Activated CD4-positive, alpha-beta T cell treated with anti-CD3 and anti-CD28 coated beads, Interleukin-2, amount 50 U/mL, for 24 hours (primary cell): ENCODE data around the gene PTPRG.

ENCODE experiments used
- DNase-seq, 2 donors: peaks; one replicate each; pipeline ENCODE4 v3.0.0-alpha.2; 2020; ENCODE audit warnings: low read depth in 1 of 2, low spot score in 1 of 2

PTPRG gene

DNA sequence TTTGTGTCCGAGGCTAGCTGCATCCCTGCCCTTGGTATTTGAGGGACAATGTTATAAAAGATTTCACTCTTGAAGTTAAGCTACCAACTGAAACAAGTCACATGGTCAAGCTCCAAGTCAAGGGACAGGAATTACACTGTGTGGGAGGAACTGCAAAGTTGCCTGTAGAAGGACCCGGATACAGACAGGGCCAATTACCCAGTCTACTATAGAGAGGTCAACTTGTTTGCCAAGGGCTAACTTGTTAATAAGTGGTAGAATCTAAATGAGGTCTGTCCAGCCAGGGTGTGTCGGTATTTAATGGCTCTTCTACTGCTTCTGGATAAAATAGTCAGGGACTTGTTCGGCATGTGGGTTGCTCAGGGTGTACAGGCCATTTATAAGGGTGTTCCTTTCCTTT, 55.7 kb downstream of the PTPRG start:
- no peak for DNase-seq

DNA sequence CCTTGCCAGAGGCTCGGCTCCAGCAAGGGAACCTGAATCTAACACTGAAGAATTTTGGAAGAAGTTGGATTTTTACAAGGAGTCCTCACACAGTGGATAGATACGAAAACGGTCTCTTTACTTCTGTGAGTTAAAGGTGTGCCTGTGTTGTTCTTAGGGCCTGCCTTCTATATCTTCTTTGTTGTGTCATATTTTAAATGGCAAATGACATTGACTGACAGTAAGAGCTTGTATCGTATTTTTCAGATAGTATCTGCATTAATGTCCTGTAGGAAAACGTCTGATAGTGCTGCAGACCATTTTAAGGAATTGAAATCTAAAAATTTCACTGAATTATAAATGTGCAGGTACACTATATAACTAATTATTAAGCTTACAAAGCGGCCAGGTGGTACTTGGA, 56.3 kb downstream of the PTPRG start:
- DNase-seq: no peak

DNA sequence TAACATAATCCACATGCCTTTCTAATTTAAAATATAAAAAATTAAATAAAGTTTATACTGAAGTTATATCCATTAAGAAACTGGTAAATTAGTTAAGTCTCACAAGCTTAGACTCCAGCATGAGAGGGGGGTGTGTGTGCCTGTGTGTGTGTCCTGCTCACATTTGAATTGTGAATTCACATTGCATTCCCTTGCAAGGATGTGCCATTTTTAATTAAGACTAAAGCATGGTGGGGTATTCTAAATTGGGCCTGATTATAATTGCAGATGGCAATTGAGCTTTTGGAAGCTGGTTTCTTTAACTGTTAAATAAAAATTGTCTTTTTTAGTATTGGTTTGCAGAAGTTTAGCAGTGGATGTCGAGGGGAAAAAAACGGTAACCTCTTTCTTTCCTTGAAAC, 56.9 kb downstream of the PTPRG start:
- no peak for DNase-seq

DNA sequence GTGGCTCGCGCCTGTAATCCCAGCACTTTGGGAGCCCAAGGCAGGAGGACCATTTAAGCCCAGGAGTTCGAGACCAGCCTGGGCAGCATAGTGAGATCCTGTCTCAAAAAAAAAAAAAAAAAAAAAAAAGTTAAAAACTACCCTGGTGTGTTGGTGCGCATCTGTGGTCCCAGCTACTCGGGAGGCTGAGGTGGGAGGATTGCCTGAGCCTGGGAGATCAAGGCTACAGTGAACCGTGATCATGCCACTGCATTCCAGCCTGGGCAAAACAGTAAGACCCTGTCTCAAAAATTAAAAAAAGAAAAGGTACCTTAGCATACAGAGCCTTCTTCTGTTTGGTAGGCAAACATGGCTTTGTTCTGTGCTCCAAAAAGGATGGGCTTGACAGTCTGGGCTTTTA, 57.5 kb downstream of the PTPRG start:
- DNase-seq: no peak

DNA sequence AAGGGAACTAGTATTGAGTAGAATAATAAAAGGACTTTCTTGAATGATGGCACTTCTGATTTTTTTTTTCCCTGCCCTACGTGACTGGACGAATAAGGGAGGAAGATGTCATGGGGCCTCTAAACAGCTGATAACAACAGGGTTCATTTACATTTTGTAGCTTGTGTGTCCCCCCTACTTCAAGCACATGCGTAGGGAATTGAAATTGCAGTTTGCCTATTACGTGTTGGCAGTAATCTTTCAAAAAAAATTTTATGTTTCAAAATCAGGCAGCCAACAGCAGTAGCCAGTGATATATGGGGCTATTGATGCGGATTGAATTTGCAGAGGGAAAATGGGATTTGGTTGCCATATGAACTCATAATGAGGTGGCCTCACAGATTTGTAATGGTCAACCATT, 58.7 kb downstream of the PTPRG start:
- DNase-seq: no peak

DNA sequence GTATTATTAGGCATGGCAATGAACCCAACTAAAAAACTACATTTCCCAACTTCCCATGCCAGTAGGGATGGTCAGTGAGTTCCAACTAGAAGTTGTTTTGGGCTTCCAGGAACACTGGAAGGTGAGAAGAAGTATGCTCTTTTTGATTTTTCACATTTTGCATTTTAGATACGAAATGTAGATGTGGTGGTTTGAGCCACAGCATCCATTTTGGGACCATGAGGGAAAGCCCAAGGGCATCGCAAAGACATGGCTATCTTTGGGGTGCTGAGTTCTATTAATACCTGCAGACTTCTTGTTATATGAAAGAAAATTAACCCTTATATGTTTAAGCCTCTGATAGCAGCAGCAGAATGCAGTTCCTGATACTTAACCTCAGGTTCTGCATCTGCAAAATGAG, 62.9 kb downstream of the PTPRG start:
- no peak for DNase-seq

DNA sequence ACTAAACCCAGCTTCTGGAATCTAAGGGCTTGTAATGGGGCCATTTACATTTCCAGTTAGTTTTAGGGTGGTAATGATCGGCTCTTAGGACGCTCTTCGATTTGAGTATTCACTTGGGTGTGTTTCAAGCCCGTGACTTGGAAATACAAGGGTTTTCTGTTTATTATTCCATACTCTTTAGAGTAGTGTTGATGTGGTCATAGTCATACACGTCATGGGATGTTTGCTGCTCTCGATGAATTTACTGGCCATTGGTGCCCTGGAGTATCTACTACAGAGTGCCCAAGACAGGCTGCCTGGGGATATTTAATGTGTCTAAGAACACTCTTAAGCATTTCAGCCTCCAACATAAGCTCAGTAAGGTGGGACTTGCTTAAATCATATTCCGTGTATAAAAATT, 64.1 kb downstream of the PTPRG start:
- no peak for DNase-seq

DNA sequence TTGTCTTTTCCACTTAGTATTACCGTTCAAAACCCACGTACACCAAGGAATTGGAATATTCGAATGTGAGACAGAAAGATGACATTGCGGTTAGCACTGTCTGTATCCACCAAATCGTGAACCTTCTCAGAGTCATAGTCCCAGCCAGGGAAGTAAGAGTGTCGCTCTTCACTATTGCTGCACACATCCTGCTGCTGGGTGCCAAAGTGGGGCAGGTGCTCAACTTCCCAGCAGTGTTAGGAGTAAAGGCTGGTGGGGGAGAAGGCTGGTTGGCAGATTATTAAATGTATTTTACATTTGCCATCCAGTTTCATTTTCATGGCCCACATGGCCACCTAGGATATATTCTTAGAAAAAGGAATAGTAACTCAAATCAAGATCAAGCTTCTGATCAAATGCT, 65.1 kb downstream of the PTPRG start:
- no peak for DNase-seq

DNA sequence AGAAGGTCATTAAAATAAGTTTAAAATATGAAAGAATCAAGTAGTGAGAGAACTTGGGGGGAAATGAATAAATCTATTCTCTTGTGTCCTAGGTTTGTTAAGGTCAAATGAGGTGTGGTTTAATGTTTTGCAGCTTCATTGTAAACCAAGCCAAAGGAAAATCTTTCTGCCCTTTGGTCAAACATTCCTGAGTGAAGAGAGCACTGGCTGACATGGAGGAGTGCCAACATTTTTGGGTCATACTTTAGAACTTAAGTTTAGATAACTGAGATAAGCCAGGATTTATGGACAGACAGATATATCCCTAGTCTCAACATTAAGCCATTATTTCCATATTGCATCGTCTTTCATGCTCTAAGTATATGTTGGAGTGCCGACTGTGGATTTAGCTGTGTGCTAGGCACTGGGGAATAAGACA, 66.4 kb downstream of the PTPRG start:
- no peak for DNase-seq

DNA sequence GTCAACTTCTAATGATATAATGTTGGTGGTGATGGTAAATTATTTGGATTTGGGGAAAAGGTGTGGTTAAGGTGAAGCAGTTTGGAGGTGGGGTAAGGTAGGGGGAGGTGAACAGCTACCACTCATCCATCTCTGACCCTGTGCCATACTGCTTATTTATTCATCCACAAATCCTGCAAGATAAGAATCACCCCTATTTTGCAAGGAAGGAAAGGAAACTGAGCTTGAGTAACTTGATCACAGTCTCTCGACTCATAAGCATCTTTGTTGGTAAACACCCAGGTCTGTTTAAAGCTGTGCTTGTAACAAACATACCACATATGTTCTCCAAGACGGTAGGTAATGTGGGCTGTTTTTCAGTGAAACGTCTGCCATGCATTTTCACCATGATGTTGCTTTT, 67.3 kb downstream of the PTPRG start:
- DNase-seq: no peak

DNA sequence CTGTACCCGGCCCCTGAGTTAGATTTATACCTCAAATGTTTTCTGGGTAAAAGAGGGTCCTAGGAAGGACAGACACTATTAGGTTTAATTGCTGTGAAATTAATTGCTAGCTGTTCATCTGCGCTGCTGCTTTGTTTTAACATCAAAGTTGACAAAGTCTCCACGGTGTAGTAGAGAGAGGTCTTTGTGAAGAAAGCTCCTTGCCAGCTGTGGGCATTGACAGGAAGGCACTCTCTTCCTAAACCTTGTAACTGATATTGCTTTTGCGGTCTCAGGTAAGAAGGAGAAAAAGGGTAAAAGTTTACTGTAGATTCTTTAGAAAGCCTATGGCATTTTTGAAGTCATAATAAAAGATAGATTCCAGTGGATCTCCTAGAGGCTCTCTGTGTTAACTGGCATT, 68.1 kb downstream of the PTPRG start:
- DNase-seq: no peak

DNA sequence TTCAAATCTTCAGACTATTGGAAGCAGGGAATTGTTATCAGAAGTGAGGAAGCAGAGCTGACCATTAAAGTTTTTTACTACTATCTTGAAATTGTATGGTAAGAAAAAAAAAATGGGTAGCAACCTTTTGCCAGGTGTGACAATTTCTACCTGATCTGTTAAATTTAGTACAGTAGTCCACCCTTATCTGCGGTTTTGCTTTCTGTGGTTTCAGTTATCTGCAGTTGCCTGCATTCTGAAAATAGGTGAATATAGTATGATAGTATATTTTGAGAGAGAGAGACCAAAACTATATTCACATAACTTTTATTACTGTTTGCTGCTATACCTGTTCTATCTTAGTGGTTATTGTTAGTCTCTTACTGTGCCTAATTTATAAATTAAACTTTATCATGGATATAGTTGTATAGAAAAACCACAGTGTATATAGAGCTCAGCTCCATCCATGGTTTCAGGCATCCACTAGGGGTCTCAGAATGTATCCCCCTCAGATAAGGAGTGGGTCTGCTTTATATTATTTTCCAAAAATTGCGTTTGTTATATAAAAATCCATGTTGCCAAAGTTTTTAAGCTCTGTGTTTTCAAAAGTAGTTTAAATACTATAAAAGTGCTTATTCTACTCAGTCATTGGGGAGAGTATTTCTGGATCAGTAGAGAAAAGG, 69.9 kb downstream of the PTPRG start:
- DNase-seq: no peak

DNA sequence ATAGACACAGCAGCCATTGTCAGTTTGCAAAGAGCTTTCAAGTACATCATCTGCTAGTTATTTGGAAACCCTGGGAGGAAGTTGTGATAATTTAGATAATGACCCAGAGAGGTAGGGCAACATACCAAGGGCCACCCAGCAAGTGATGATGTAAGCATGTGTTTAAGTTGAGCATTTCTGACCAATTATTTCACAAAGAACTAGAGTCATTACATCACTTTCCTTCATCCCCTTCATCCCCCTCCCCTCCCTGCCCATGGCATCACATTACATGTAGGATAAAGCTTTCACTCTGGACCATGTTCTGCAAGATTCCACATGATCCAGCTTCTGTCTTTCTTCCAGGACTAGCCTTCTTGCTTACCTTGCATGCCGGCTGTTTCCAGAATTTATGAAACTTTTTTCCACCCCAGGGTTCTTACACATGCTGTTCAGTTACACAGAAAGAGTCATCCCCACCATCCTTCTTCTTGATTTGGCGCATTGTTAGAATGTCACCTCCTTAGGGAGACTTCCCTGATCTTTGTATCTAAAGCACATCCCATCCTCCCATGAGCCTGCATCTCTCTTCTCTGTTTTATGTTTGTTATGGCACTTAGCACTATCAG, 71.3 kb downstream of the PTPRG start:
- DNase-seq: no peak

DNA sequence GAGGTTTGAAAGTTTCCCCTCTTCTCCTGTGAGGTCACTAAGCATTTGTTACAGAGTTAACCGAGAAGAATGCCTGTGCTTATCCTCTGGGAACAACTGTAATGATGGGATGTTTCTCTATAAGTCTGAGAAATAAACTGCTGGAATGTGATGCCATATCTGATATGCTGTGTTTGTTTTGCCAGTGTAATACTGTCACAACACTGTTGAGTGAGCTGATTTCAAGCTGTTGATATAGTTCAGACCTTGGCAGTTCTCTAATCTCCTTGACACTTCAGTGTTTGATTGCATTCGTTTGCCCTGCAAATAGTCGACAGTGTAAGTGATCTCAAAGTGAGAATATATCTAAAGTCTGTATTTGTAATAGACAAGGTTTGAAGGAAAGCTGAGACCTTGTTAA, 73.3 kb downstream of the PTPRG start:
- DNase-seq: no peak

DNA sequence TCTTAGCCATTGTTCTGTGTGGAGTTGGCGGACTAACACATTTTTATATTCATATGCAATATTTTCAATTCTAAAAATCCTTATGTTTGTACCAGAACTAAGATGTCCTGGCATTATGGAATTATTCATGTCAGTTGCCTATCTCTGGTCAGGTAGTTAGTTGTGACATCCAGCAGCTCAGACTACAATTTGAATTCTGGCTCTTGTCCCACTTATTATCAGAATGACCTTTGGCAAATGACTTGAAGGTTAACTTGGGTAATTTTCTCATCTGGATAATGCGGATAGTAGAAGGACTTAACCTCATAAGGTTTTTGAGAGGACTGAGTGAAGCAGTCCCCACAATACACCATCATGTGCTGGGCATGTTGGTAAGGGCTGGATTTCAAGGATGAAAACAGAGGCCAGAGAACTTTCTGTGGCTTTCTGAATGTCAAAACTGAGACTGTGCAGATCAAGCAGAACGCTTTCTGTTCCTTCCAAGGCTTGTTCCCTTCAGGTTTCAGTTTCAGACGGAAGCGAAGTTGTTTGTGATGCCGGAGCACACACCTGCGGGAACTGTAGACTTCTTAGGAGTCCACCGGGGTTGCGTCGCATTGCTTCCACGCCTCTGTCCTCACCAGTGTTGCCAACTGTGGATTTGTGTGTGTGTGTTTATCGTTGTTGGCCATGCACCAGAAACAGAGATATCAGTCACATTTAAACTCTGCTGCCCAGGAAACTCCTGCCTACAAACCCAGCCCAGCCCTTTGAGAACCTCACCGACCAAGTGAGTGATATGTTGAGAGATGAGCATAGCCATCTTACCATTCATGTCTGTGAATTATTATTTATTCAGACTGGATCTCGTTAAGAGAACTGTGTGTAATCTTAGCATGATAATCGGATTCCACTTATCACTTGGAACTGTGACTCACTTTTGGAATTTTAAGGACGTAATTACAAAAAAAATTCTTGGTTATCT, 76.0 kb downstream of the PTPRG start:
- no peak for DNase-seq

DNA sequence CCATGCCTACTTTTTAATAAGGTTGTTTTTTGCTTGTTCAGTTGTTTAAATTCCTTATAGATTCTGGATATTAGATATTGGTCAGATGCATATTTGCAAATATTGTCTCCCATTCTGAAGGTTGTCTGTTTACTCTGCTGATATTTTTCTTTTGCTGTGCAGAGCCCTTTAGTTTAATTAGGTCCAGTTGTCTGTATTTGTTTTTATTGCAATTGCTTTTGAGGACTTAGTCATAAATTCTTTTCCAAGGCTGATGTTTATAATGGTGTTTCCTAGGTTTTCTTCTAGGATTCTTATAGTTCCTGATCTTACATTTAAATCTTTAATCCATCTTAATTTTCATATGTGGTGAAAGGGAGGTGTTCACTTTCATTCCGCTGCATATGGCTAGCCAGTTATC, 77.4 kb downstream of the PTPRG start:
- DNase-seq: no peak

DNA sequence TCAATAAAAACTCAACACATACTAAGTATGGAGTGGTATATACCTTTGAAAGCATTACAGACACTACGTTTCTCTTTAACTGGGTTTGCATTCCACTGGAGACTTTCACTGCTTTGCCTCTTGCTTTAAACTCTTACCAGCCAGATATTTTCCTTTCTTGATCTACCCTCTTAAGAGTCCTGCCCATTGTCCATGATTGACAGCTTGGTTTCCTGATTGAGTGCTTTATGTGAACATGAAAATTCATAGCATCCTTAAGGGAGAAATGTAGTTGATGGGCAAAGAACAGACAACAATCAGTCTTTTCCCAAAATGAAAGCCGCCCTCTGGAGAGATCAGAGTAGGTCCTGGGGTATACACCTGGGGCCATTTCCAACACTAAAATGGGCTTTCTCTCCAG, 78.6 kb downstream of the PTPRG start:
- no peak for DNase-seq

DNA sequence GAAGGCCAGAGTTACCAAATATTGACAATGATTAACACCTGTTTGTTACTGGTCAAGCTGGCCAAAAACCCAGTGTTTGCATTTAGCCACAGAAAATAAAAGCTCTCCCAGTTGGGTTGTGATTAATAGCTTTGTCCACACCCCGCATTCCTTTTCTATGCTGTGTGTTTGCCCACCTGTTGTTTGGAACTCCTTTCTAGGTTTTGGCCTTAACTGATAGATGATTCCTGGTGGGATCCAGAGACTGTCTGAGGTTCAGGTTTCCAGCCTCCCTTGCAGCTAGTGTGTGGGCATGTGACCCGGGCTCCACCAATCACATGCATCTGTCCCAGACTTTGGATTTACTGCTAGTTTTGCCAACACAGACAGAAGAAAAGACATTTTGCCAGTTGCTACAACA, 83.8 kb downstream of the PTPRG start:
- DNase-seq: no peak

DNA sequence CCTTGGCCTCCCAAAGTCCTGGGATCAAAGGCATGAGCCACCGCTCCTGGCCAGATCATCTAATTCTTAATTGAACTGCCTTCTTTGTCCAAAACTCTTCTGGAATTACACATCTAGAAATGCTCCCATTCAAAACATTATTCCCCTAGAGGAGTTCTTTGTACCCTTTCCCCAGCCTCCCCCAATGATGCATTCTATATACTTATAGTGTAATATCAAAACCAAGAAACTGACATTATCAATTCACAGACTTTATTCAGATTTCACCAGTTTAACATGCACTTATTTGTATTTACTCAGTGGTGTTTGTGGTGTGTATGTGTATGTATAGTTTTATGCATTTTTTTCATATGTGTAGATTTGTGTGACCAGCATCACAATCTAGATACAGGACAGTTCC, 85.0 kb downstream of the PTPRG start:
- DNase-seq: no peak

DNA sequence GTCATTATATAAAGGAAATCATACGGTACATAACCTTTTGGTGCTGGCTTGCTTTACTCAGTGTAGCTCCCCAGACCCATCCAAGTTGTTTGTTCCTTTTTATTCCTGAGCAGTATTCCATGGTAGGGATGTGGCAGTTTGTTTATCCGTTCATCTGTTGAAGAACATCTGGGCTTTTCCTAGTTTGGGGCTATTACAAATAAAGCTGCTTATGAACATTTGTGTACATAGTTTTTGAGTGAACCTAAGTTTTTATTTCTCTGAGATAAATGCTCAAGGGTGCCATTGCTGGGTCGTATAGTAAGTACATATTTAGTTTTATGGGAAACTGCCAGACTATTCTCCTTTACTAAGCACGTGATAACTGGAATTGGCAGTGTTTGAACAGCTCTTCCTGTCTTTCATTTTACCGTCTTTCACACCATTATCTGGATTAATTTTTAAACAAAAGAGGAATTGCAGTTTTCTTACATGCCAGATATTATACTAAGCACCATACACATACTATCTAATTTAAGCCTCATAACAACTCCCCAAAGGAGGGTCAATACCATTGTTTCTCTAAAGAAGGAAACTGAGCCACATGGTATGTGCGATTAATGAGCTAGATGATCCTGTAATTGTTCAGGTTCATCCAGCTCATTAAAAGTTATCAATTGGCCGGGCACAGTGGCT, 85.6 kb downstream of the PTPRG start:
- no peak for DNase-seq

DNA sequence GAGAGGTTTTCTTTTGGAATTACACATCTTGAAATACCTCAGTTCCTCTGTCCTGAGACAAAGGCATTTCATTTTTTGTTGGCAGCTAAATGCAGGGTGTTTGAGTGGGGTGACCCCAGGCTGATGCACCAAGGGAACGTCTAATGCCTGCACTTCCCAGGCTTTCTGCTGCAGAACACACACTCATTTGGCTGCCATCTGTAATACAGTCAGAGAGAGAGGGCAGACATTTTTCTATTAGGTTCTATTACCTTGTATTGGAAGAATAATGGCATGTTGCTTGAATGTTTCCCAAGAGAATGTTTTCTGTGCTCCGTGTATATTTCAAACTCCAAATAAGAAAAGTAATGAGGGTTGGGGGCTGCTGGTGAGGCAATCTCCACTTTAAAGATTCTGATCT, 87.1 kb downstream of the PTPRG start:
- DNase-seq: no peak
